HepG2 (cell line): ENCODE results near the gene TGFA. TPM values are rescaled to one million over a fixed set of nuclear protein-coding genes. Genes with fewer than 3 reads are reported as not detected.

ENCODE experiments used
- BHLHE40 ChIP-seq: IDR thresholded peaks from 2 replicates; pipeline ENCODE4 v1.6.1; 2011; ENCODE audit warnings: low read length, improper control_type of control experiment
- ELF4 ChIP-seq: sonication (generic); formaldehyde crosslinking; IDR thresholded peaks from 2 replicates; pipeline ENCODE4 v1.5.0; 2020; ENCODE audit warnings: missing genetic modification reagents, mild to moderate bottlenecking, moderate library complexity, borderline replicate concordance
- FLYWCH1 ChIP-seq: sonication (generic); formaldehyde crosslinking; IDR thresholded peaks from 2 replicates; pipeline ENCODE4 v1.8.1; 2023; ENCODE audit warnings: mild to moderate bottlenecking, missing genetic modification reagents
- FOXP1 ChIP-seq, 2 experiments: fragments of 450-650 bp in 1 of 2; IDR thresholded peaks; 2 replicates each; pipeline ENCODE4 v1.6.1; 2017 to 2018; ENCODE audit warnings: antibody characterized with exemption in 1 of 2
- GABPA ChIP-seq, 2 experiments: IDR thresholded peaks; 2 replicates each; pipeline ENCODE4 v1.6.1; 2011 to 2016; ENCODE audit warnings: low read depth in 2 of 2, low read length in 1 of 2, missing biosample characterization in 1 of 2, missing genetic modification characterization in 1 of 2
- KLF13 ChIP-seq: sonication (generic); formaldehyde crosslinking; IDR thresholded peaks from 2 replicates; pipeline ENCODE4 v1.4.0; 2020; ENCODE audit warnings: mild to moderate bottlenecking, missing genetic modification reagents
- PHB2 ChIP-seq: fragments of 450-650 bp; IDR thresholded peaks from 2 replicates; pipeline ENCODE4 v1.6.1; 2018; ENCODE audit not compliant: partially characterized antibody
- RBFOX2 ChIP-seq: fragments of 200-400 bp; formaldehyde crosslinking; IDR thresholded peaks from 2 replicates; pipeline ENCODE4 v1.6.1; 2017; ENCODE audit warnings: low read depth, mild to moderate bottlenecking, low read length
- SKI ChIP-seq: fragments of 450-650 bp; IDR thresholded peaks from one replicate; pipeline ENCODE4 v1.6.1; 2018; ENCODE audit warnings: mild to moderate bottlenecking; ENCODE audit not compliant: partially characterized antibody
- SMAD3 ChIP-seq: sonication (generic); formaldehyde crosslinking; IDR thresholded peaks from 2 replicates; pipeline ENCODE4 v1.4.0; 2020; ENCODE audit warnings: missing genetic modification reagents
- STAT5B ChIP-seq: sonication (generic); formaldehyde crosslinking; IDR thresholded peaks from 2 replicates; pipeline ENCODE4 v1.4.0; 2020; ENCODE audit warnings: missing genetic modification reagents
- TCF7L2 ChIP-seq: IDR thresholded peaks from 2 replicates; pipeline ENCODE4 v1.6.1; 2011; ENCODE audit warnings: mild to moderate bottlenecking, low read depth, low read length, moderate library complexity
- THAP11 ChIP-seq: IDR thresholded peaks from 2 replicates; pipeline ENCODE4 v1.6.1; 2016; ENCODE audit warnings: missing biosample characterization, missing genetic modification reagents
- ZFX ChIP-seq: sonication (generic); formaldehyde crosslinking; IDR thresholded peaks from 2 replicates; pipeline ENCODE4 v1.4.0; 2020; ENCODE audit warnings: mild to moderate bottlenecking, low read depth, missing genetic modification reagents, moderate library complexity
- ZNF275 ChIP-seq: sonication (generic); formaldehyde crosslinking; IDR thresholded peaks from 2 replicates; pipeline ENCODE4 v1.8.0; 2022; ENCODE audit warnings: missing genetic modification reagents, mild to moderate bottlenecking, inconsistent platforms, borderline replicate concordance
- ZNF33A ChIP-seq: sonication (generic); formaldehyde crosslinking; IDR thresholded peaks from 2 replicates; pipeline ENCODE4 v1.5.1; 2020; ENCODE audit warnings: missing genetic modification reagents, mild to moderate bottlenecking, moderate library complexity, borderline replicate concordance
- ZNF7 ChIP-seq: IDR thresholded peaks from 2 replicates; pipeline ENCODE4 v1.6.1; 2016; ENCODE audit warnings: missing biosample characterization, missing genetic modification reagents
- ZNF878 ChIP-seq: sonication (generic); formaldehyde crosslinking; IDR thresholded peaks from 2 replicates; pipeline ENCODE4 v1.8.1; 2023; ENCODE audit warnings: mild to moderate bottlenecking, missing genetic modification reagents, moderate library complexity
- ZSCAN22 ChIP-seq: sonication (generic); formaldehyde crosslinking; IDR thresholded peaks from 2 replicates; pipeline ENCODE4 v1.4.0; 2020; ENCODE audit warnings: mild to moderate bottlenecking, missing genetic modification reagents
- polyA plus RNA-seq, 8 experiments: library from polyadenylated mRNA; depleted of rRNA in 3 of 8; stranded (reverse) in 7 of 8; unstranded in 1 of 8; fragments of >200 nt; fragmentation: Illumina TruSeq in 4 of 8; extraction: Trizol in 4 of 8; gene quantifications; 2 replicates each; pipeline versions ENCODE4 v1.2.1 to v1.2.3, GENCODE V29; 2011 to 2016; ENCODE audit warnings: low read depth in 4 of 8, missing spikeins in 1 of 8, mixed read lengths in 1 of 8; ENCODE audit not compliant: insufficient read depth in 1 of 8
- total RNA-seq, 5 experiments: library from RNA; depleted of rRNA; stranded (reverse); fragments of >200 nt; fragmentation: Illumina TruSeq; extraction: Trizol; gene quantifications; 2 replicates each; pipeline ENCODE4 v1.2.3, GENCODE V29; 2016; ENCODE audit warnings: low read depth in 1 of 5
- TF ChIP-seq, protein P1 (sequence below), 2 experiments: IDR thresholded peaks; 2 replicates each; pipeline ENCODE4 v1.6.1; 2011 to 2012; ENCODE audit warnings: low read length in 2 of 2, borderline replicate concordance in 1 of 2, low read depth in 1 of 2, mild to moderate bottlenecking in 1 of 2, moderate library complexity in 1 of 2
- TF ChIP-seq, protein P2 (sequence below): sonication (generic); formaldehyde crosslinking; conservative IDR thresholded peaks from 2 replicates; pipeline ENCODE4 v1.4.0; 2020; ENCODE audit warnings: mild to moderate bottlenecking, missing genetic modification reagents, moderate library complexity
- TF ChIP-seq, protein P3 (sequence below): sonication (generic); formaldehyde crosslinking; IDR thresholded peaks from 2 replicates; pipeline ENCODE4 v1.4.0; 2020; ENCODE audit warnings: missing genetic modification reagents, mild to moderate bottlenecking, borderline replicate concordance

Gene TGFA
- total and polyA plus RNA-seq, 2 of the 13 experiments (the other 11 are each of a cell fraction or from before 2014, with no cell fraction given), result 7.8 to 15.3 TPM

DNA sequence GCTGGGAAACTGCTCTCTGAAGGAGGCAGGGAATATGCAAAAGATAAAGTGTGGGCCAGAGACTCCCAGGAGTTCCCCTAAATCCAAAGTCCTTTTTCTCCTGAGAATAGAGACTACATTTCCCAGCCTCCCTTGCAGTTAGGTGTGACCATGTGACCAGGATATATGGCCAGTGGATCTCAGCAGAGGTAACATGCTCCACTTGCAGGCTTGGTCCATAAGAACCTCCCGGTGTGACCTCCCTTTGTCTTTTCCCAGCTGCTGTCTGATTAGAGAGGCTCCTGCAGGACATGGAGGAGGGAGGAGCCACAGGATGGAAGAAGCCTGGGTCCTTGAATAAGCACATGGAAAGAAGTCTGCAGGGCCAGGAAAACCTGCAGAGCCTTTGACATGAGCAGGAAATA, 76.2 kb downstream of the TGFA start (continued):
- TF ChIP-seq, protein P1, sequence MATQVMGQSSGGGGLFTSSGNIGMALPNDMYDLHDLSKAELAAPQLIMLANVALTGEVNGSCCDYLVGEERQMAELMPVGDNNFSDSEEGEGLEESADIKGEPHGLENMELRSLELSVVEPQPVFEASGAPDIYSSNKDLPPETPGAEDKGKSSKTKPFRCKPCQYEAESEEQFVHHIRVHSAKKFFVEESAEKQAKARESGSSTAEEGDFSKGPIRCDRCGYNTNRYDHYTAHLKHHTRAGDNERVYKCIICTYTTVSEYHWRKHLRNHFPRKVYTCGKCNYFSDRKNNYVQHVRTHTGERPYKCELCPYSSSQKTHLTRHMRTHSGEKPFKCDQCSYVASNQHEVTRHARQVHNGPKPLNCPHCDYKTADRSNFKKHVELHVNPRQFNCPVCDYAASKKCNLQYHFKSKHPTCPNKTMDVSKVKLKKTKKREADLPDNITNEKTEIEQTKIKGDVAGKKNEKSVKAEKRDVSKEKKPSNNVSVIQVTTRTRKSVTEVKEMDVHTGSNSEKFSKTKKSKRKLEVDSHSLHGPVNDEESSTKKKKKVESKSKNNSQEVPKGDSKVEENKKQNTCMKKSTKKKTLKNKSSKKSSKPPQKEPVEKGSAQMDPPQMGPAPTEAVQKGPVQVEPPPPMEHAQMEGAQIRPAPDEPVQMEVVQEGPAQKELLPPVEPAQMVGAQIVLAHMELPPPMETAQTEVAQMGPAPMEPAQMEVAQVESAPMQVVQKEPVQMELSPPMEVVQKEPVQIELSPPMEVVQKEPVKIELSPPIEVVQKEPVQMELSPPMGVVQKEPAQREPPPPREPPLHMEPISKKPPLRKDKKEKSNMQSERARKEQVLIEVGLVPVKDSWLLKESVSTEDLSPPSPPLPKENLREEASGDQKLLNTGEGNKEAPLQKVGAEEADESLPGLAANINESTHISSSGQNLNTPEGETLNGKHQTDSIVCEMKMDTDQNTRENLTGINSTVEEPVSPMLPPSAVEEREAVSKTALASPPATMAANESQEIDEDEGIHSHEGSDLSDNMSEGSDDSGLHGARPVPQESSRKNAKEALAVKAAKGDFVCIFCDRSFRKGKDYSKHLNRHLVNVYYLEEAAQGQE (IDR thresholded peaks at IDR 0.05; ENCODE audit: borderline replicate concordance in 1 of 2, low read depth in 1 of 2, low read length in 2 of 2), result no peak
- TF ChIP-seq ZNF33A, result no peak
- TF ChIP-seq, protein P2, sequence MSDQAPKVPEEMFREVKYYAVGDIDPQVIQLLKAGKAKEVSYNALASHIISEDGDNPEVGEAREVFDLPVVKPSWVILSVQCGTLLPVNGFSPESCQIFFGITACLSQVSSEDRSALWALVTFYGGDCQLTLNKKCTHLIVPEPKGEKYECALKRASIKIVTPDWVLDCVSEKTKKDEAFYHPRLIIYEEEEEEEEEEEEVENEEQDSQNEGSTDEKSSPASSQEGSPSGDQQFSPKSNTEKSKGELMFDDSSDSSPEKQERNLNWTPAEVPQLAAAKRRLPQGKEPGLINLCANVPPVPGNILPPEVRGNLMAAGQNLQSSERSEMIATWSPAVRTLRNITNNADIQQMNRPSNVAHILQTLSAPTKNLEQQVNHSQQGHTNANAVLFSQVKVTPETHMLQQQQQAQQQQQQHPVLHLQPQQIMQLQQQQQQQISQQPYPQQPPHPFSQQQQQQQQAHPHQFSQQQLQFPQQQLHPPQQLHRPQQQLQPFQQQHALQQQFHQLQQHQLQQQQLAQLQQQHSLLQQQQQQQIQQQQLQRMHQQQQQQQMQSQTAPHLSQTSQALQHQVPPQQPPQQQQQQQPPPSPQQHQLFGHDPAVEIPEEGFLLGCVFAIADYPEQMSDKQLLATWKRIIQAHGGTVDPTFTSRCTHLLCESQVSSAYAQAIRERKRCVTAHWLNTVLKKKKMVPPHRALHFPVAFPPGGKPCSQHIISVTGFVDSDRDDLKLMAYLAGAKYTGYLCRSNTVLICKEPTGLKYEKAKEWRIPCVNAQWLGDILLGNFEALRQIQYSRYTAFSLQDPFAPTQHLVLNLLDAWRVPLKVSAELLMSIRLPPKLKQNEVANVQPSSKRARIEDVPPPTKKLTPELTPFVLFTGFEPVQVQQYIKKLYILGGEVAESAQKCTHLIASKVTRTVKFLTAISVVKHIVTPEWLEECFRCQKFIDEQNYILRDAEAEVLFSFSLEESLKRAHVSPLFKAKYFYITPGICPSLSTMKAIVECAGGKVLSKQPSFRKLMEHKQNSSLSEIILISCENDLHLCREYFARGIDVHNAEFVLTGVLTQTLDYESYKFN (CRISPR knock-in tag), result no peak
- TF ChIP-seq ZNF275 (CRISPR knock-in tag), result no peak
- TF ChIP-seq RBFOX2, result no peak
- TF ChIP-seq, protein P3, sequence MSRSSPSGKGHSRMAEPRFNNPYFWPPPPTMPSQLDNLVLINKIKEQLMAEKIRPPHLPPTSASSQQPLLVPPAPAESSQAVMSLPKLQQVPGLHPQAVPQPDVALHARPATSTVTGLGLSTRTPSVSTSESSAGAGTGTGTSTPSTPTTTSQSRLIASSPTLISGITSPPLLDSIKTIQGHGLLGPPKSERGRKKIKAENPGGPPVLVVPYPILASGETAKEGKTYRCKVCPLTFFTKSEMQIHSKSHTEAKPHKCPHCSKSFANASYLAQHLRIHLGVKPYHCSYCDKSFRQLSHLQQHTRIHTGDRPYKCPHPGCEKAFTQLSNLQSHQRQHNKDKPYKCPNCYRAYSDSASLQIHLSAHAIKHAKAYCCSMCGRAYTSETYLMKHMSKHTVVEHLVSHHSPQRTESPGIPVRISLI (CRISPR knock-in tag), result no peak
- no peak for TF ChIP-seq TCF7L2
- TF ChIP-seq ZSCAN22, result no peak
- TF ChIP-seq STAT5B (CRISPR knock-in tag), result no peak
- TF ChIP-seq SMAD3 (CRISPR knock-in tag), result no peak
- TF ChIP-seq ZFX (CRISPR knock-in tag), result peak; percentile 25; the same call in 1 of the 2 replicates
- TF ChIP-seq GABPA (IDR thresholded peaks at IDR 0.05; ENCODE audit: low read depth, low read length), result no peak
- peak; percentile 53; the same call in 1 of the 2 replicates for TF ChIP-seq GABPA (CRISPR knock-in tag; IDR thresholded peaks at IDR 0.05; ENCODE audit: low read depth)
- no peak for TF ChIP-seq BHLHE40
- no peak for TF ChIP-seq ELF4
- TF ChIP-seq SKI, result no peak
- TF ChIP-seq FLYWCH1 (CRISPR knock-in tag), result no peak
- TF ChIP-seq FOXP1 (IDR thresholded peaks at IDR 0.05), result no peak
- TF ChIP-seq FOXP1 (CRISPR knock-in tag; IDR thresholded peaks at IDR 0.05), result no peak
- no peak for TF ChIP-seq ZNF878 (CRISPR knock-in tag)
- TF ChIP-seq THAP11, result peak; percentile 98
- TF ChIP-seq ZNF7 (CRISPR knock-in tag), result no peak
- no peak for TF ChIP-seq KLF13
- no peak for TF ChIP-seq PHB2
